GM19023 (cell line): ENCODE measurements around the gene KMT2E.
A peak's percentile ranks its signal among the peaks of the same experiment; 100 is the strongest.

Source experiments
- ATAC-seq: cut with Tn5 transposase; IDR thresholded peaks from one replicate; pipeline ENCODE4 v1.9.1; 2021; ENCODE audit warnings: mild to moderate bottlenecking, moderate library complexity; ENCODE audit not compliant: unreplicated experiment

KMT2E gene

GRCh38 chr7:105118612-105119600 lies 104.9 kb downstream of the KMT2E start:
- no peak for ATAC-seq

GRCh38 chr7:105122619-105123018 lies 108.6 kb downstream of the KMT2E start:
- ATAC-seq: no peak

GRCh38 chr7:105125745-105126144 lies 111.7 kb downstream of the KMT2E start:
- no peak for ATAC-seq

- ATAC-seq: no peak
Observed at GRCh38 chr7:105126436-105126975, 112.5 kb downstream of the KMT2E start.

- ATAC-seq: no peak
Observed at GRCh38 chr7:105127179-105127578, 113.2 kb downstream of the KMT2E start.

- no peak for ATAC-seq
Observed at GRCh38 chr7:105130048-105130447, 116.0 kb downstream of the KMT2E start.

- ATAC-seq: no peak
Observed at GRCh38 chr7:105130580-105130979, 116.6 kb downstream of the KMT2E start.

GRCh38 chr7:105131033-105131656 lies 117.1 kb downstream of the KMT2E start:
- peak; percentile 75 for ATAC-seq

- ATAC-seq: no peak
Observed at GRCh38 chr7:105131890-105132289, 117.9 kb downstream of the KMT2E start.

- no peak for ATAC-seq
Observed at GRCh38 chr7:105132335-105132734, 118.3 kb downstream of the KMT2E start.

- ATAC-seq: no peak
Observed at GRCh38 chr7:105132835-105133234, 118.8 kb downstream of the KMT2E start.

- ATAC-seq: no peak
Observed at GRCh38 chr7:105133358-105133757, 119.4 kb downstream of the KMT2E start.

- no peak for ATAC-seq
Observed at GRCh38 chr7:105133986-105134655, 120.1 kb downstream of the KMT2E start.

- no peak for ATAC-seq
Observed at GRCh38 chr7:105136221-105136620, 122.2 kb downstream of the KMT2E start.

- no peak for ATAC-seq
Observed at GRCh38 chr7:105137898-105138297, 123.9 kb downstream of the KMT2E start.

- ATAC-seq: no peak
Observed at GRCh38 chr7:105139381-105139780, 125.4 kb downstream of the KMT2E start.

GRCh38 chr7:105141068-105141467 lies 127.1 kb downstream of the KMT2E start:
- ATAC-seq: no peak

GRCh38 chr7:105149827-105150226 lies 135.8 kb downstream of the KMT2E start:
- no peak for ATAC-seq

- no peak for ATAC-seq
Observed at GRCh38 chr7:105151152-105151551, 137.1 kb downstream of the KMT2E start.

- ATAC-seq: no peak
Observed at GRCh38 chr7:105153531-105153930, 139.5 kb downstream of the KMT2E start.

GRCh38 chr7:105154084-105154483 lies 140.1 kb downstream of the KMT2E start:
- ATAC-seq: no peak
